Muscle of back (tissue), 11 donors: Measurements from ENCODE around the gene AP3B2. TPM values are rescaled to one million over a fixed set of nuclear protein-coding genes. Genes with fewer than 3 reads are reported as not detected.
"Not testable (repeated sequence)": the region's sequence is repeated elsewhere in the genome, so short reads cannot be mapped to it uniquely, and the experiment has no call there.

Experiments used
- DNase-seq, 3 donors: peaks; one replicate each; pipeline versions ENCODE4 v3.0.0 to v3.0.0-alpha.2; 2013
- polyA plus RNA-seq, 10 donors: library from polyadenylated mRNA; unstranded; fragments of 120-200 nt; gene quantifications; one replicate each; pipeline ENCODE4 v1.2.1, GENCODE V29; 2013; ENCODE audit not compliant: insufficient read length in 10 of 10

The AP3B2 gene
- polyA plus RNA-seq, 10 donors: 0.11 to 1.6 (median 0.41) TPM

DNA sequence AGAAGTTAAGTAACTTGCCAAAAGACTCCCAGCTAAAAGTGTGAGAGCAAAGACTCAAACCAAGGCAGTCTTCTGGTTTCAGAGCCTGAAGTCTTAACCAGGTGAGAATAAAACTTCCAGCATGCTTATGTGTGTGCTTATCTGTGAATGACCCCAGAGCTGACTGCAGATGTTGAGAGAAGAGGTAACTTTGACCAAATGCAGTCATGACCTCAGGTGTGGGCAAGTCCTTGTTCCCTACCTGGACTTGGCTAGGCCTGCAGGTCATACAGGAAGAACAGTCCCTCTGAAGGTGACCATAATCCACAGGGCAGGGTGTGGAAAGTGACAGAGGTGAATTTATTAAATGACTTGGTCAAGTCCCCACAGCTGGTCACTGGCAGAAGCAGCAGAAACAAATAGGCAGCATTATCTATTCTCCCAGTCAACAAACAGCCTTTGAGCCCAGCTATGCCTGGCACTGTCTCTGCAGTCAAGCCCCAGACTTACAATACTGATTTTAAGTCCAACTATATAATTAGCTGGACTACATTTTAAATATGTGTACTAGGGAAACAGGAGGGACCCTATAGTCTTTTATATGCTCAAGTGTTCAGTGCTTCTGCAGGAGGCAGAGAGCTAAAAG, 59.5 kb downstream of the AP3B2 start:
- DNase-seq: no peak

DNA sequence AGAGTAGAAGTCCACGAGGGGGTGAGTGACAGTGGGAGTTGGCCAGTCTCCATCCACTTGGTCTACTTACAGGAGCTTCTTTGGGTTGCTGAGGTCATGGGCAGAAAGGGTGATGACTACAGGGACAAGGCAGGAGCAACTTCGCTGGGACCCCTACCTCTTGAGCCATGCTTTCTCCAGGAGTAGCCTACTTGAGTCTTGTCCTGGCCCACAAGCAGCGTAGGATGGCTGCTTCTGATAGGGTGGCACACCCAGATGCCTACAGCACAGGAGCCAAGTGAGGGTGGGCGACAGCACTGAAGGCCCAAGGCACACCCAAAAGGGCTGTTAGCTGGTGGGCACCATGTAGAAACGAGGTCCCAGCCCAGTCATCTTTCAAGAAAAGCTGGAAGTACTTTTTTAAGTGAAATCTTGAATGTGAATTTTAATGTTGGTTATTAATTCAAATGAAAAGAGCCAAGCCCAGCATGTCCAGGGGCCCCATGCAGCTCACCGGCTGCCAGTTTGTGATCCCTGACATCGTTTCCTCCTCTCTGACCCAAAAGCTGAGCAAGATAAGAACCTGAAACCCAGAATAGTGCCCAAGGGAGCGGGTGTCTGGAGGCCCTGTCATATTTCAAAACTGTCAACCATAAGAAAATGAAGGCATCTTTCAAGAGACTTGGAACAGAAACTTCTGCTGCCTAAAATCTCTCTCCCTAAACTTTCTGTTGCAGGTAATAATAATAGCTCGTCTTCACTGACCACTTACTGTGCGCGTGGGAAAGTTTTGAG, 60.3 kb downstream of the AP3B2 start:
- no peak for DNase-seq

DNA sequence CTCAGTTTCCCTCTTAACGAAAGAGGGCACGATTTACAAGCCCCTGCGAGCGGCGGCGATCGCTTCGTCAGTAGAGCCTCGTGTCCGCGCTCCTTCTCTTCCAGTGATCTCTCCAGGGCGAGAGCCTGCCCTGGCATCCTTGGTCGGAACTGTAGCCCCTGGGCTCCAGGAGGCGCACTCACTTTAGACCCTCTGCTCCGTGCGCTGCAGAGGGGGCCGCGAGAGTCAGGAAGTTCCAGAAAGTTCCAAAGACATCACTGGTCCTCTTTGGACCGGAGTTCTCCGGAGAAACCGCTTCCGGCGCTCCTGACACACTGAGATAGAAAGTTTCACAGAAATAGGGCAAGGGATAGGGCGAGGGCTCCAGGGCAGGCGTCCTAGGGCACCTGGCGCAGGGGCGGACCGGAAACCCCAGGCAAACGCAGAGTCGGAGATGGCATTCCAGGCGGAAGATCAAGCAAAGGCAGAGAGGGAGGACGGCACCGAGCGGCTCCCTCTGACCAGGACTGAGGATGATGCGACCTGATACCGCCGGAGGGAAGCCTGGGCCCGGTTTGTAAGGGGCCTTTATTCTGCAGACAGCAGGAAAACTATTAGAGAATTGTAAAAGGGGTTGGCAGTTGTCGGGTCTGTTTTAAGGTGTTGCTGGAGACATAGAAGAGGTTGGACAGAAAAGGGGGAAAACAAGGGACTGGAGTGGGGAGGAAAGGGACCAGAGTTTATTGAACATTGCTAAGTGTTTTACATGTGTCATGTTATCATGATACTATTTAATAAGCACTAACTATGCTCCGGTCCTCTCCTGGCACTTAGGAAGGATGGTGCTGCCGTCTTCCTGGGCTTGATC, 61.2 kb downstream of the AP3B2 start:
- peak in 1 of 3 donors; percentile 10 for DNase-seq

DNA sequence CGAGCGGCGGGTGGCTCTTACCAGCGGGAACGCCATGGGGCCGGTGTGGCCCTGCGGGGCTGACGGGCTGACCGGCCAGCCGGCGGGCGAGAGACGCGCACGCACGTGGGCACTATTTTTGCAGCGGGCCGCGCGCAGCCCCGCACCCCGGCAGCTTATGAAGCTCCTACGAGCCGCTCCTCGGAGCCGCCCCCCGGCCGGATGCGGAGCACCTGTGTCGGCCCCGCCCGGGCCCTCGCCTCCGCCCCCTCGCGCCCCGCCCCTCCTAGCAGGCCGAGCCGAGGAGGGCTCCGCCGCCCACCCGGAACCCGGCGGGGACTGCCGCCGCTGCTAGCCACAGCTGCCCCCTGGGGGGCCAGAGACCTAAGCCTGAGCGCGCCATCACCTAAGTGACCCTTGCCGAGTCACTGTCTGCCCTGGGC, 61.8 kb downstream of the AP3B2 start:
- peak in 1 of 3 donors; percentile 17 for DNase-seq

DNA sequence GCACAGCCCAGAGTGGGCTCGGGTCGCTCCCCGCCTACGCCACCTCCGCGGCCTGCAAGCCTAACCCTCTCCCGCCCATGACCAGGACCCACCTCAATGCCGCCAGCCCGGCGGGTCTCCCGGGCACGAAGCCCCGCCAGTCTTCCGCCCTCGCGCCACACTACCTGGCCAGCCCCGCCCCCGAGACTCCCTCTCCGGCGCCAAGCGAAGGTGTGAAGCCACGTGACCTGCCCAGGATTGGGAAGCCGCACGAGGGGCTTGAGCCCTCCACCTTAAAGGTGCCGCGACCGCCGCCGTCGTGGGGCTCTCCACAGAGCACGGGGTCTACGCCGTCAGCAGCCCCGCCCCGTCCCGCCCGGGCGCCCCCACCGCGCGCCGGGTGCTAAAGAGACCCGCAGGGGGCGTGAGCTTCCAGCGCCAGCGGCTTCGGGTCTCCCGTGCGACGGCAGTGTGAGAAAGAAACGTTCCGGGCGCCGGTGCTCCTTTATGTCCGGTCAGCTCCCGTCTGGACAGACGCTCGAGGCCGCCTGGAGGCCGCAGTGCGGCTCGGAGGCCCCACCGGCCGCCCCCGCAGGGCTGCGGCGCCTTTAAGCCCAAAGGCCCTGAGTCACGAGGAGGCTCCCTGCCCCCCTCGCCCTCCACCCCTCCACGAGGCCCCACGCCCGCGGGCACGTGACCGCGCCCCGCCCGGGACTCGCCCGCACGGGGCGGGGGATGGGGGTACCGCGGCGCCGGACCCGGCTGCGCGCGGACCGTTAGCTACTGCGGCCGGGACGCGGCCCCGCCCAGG, 62.4 kb downstream of the AP3B2 start, which contains the start of gene CPEB1:
Gene CPEB1 (minus strand): TSS at position 319 of the 790 bp plus-strand sequence. CDS start 18,904 bp downstream, outside the sequence.
- DNase-seq: peak in 2 of 3 donors; percentile 12 to 43

DNA sequence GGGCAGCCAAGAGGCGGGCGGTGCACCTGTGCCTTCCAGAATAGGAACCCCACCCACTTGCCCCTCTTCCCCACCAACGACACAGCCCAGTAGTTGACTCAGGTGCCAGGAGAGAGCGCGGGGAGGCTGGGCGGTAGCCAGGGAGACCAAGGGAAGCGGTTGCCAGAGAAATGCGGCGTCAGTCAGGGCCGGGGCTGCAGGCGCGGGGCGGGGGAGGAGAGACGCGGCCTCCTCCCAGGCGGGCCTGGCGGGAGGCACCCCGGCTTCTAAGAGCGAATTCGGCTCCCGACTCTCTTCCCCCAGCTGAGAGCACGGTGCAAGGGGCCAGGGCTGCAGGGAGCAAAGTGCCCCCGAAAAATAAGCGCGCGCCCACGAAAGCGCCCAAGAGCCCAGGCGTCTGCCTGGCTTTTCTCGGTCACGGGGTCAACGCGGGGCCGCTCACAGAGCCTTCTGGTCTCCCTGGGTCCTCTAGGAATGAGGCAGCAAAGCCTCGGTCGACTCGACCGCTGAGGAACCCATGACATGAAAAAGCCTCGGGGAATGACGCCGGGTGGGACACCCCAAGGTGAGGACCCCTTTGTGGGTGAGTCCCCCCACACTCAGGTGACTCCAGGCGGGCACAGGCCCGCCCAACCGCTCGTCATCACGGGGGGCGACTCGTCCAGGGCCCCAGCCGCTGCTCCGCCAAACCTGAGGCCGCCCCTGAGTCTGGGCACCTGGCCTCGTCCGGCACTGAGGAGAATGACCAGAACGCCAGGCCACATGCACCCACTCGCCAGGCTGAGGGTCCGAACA, 63.2 kb downstream of the AP3B2 start:
- DNase-seq: peak in 1 of 3 donors; percentile 3

DNA sequence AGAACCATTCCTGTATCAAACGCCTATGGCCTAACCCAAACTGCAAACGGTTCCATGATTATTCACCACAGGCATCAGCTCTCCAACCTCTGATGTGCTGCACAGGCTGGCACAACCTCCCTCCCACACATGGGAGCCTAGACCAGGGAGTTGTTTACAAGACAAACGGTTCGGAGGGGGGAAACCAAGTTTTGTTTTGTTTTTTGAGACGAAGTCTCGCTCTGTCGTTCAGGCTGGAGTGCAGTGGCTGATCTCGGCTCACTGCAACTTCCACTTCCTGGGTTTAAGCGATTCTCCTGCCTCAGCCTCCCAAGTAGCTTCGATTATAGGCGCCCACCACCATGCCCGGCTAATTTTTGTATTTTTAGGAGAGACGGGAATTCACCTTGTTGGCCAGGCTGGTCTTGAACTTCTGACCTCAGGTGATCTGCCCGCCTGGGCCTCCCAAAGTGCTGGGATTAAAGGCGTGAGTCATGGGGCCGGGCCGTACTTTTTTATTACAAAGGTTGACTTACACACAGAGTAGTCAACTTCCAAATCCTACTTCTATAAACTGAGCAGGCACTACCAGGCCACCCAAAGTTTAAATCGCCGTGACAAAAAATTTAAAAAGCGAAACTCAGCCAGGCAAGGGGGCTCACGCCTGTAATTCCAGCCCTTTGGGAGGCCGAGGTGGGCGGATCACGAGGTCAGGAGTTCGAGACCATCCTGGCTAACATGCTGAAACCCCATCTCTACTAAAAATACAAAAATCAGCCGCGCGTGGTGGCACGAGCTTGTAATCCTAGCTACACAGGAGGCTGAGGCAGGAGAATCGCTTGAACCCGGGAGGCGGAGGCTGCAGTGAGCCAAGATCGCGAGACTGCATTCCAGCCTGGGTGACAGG, 64.5 kb downstream of the AP3B2 start:
- DNase-seq: not testable (repeated sequence)

DNA sequence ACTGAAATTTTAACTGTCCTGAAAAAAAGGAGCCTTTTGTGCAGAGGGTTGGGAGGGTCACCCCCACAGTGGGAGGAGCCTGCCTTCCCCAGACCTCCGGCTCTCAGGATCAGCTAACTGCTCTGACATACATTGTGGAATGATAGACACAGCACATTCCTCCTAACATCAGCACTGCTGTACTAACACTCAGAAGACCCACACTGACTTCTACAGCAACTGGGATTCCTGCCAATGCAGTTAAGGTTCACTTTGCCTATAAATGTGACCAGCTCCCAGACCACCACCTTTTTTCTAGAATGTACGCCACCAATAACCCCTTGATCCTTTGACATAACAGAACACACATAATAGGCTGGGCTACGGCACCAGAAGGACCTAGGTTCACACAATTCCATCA, 65.7 kb downstream of the AP3B2 start:
- no peak for DNase-seq

DNA sequence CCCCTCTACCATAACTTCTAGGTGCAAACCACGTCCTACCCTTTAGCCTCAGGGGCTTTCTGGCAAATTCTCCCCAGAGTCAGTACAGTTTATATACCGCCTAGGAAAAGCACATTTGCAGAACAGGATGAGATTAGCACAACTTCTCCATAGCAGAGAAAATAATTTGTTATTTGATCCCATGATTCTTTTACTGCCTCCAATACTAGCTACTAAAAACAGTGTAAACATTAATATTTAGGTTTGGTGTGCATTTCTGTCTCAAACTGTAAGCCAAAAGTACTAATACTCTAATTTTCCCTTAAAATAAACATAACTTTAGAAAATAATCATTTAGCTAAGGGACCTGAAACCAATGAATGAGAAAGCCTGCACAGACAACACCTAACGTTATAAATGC, 67.0 kb downstream of the AP3B2 start:
- DNase-seq: no peak

DNA sequence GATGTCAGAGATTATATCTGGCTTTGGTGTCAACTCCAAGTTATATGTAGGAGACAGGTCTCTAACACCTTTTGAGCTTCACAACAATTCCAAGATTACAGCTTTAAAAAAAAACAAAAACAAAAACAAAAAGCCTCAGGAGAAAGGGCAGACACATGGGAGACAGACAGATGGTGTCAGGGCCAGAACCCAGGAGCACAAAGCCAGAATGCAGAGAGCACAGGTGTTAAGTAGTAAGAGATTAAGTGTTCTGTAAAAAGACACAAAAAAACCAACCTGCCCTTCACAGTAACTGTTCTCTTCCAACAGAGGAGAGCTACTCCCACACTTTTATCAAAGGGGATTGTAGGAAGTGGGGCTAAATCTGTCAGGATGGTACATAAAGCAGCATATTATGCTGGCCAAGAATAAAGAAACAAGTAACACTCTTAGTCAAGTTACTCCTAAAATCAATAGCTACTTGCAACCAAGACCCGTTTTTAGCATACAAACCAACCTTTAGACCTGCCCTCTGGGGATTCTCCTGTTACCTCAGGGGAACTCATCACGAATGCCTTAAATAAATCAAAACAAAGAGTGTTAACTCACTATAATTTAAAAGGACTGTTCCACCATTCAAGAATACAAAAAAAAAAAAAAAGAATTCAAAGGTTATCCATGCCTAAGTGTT, 68.4 kb downstream of the AP3B2 start:
- DNase-seq: no peak

DNA sequence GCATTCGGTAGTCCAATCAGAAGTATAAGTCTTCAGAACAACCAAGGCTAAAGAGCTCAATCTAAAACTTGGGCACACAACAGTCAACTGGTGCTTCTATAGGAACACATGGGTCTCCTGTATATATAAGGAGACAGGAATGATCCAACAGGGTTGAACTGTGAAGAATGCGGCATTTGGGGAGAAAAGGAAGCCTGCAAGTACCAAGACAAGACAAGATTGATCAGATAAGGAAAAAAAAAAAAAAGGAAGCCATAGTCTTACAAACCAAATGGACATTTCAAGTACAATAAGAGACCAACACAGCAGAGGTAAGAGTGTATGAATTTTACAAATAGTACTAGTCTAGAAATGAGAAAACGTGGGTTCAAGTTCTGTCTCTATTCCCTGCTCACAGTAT, 69.0 kb downstream of the AP3B2 start:
- no peak for DNase-seq

DNA sequence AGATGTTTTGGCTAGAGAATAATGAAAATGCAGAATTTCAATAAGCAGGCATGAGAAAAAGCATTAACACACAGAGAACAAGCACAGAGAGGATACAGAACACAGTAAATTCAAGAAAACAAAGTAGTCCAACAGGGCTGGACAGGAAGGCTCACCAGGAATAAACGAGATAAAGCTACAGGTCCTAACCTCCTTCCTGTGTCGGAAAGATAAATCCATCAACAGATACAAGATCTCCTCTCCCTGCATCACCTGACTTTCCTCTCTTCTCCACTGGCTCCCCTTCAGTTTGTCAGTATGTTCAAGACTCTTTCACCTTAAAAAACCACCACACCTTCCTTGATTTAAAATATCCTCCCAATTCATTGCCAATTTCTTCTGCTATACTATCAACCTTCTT, 73.9 kb downstream of the AP3B2 start:
- no peak for DNase-seq

DNA sequence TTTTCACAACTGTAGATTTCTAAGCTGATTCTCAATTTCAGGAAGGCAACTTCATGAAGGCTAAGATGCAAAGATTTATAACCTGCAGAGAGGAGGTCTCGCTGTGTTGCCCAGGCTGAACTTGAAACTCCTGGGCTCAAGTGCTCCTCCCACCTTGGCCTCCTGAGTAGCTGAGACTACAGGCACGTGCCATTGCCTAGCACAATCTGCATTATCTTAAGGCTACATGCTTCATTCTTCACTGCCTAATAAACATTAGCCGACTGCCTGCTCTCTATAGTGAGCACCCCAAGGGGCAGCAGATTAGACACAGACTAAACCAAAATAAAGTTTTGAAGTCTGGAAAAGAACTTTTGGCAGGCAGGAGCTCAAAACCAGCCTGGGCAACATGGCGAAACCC, 79.6 kb downstream of the AP3B2 start:
- no peak for DNase-seq

DNA sequence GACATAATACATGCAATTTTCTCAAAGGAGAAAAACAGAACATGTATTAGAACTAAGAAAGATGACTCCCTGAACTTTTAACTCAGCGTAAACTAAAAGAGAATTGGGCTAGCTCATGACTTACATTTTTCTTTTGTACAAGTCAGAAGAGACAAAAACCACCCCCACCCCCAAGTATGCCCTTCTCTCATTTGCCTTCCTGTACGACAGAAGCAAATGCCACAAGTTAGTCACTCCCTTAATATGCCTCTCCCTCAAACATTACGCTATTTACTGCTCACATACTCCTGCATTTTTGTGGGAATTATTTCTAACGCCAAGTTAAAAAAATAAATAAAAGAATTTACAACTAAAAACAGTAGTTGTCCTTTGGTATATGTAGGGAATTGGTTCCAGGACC, 84.5 kb downstream of the AP3B2 start:
- DNase-seq: no peak

DNA sequence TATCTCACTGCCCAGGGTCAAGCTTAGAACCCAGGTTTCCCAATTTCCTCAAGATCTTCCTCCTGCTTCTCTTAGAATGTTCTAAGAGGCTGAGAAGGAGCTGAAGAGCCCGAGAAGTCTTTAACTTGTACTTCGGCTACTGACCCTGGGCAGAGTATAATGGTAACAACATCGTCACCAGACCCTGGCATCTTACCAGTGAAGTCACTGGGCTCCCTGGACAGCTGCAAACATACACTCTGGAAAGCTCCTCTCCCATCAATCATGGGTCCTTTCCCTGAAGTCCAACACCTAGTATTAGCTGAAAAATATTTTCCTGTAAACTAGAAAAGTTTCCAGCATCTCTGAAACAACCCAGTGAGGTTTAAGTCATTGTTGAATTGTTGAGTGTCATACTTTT, 85.2 kb downstream of the AP3B2 start:
- DNase-seq: no peak

DNA sequence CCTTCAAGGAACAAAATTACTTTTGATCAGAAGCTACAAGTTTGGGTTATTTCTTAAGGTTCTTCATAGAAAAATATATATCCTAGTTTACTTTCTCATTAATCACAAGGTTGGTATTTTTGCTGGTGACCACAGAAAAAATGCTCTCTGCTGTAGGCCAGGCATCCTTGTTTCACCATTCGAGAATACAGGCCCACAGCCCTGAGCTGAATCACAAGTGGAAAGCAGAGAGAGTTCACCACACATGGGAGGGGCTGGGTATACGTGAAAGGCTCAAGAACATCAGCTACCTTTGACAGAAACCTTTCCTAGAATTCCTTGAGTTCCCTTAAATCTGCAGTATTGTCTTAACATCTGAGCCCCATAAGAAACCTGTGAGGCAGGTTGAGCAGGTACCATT, 85.7 kb downstream of the AP3B2 start:
- no peak for DNase-seq

DNA sequence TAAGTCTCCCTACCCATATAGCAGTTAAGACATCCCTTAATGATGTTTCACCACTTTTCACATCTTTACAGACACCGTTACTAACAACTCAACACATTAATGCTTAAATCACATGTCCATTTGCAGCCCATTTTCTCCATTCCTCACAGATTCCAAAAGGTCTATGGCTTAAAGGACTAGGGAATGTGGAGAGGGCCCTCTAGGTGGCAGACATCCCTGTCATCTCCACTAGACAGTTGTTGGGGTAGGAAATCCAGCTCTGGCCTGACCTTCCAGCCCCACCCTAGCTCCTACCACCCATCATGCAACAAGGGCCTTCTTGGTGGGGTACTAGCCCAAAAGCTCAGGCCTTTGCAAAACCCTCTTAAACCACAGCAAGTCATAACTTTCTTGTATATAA, 87.7 kb downstream of the AP3B2 start:
- DNase-seq: no peak

DNA sequence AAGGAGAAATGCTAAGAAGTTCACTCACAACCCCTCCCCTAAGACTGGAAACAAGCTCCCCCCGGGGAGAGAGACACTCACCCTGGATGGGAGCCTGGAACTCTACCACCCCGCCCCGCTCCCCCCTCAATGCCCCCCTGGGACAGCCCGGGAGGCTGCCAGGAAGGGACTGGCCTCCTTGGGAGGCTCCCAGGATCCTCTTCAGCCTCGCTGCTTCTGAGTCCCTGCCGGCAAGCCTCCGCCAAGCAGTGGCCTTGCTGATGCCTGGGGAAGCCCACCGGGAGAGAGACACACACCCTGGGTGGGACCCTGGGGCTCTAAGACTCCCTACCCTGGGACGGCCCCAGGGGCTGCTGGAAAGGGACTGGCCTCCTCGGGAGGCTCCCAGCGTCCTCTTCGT, 95.9 kb downstream of the AP3B2 start:
- DNase-seq: no peak

DNA sequence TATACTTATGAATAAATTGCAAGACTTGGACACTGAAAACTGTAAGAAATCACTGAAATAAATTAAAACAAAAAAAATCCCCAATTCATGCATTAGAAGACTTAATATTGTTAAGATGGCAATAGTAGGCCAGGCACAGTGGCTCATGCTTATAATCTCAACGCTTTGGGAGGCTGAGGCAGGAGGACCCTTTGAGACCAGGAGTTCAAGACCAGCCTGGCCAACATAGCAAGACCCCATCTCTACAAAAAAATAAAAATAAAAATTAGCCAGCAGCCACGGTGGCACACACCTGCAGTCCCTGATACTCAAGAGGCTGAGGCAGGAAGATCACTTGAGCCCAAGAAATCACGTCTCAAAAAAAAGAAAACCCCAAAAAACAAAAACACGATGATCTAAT, 98.3 kb downstream of the AP3B2 start:
- no peak for DNase-seq
